Tibial artery (tissue), 4 donors: ENCODE data around the gene PDE4B.
"Not testable (repeated sequence)": the region's sequence is repeated elsewhere in the genome, so short reads cannot be mapped to it uniquely, and the experiment has no call there.

ENCODE experiments used
- DNase-seq, 2 donors: peaks; one replicate each; pipeline ENCODE4 v3.0.0-alpha.2; 2019
- H3K27ac ChIP-seq, 2 donors: fragments of 200-600 bp; sonication (generic) in 1 of 2; 1 replicate in 1 of 2; 2 replicates in 1 of 2; pipeline ENCODE4 v1.5.1; 2018 to 2019; ENCODE audit warnings: mild to moderate bottlenecking in 1 of 2
- H3K27me3 ChIP-seq, 2 donors: fragments of 200-600 bp; sonication (generic) in 1 of 2; one replicate each; pipeline versions ENCODE4 v1.5.1 to v1.6.0; 2016 to 2019
- H3K36me3 ChIP-seq, 3 donors: fragments of 200-600 bp; sonication (generic) in 2 of 3; one replicate each; pipeline ENCODE4 v1.5.1; 2016 to 2019; ENCODE audit warnings: mild to moderate bottlenecking in 2 of 3
- H3K4me1 ChIP-seq, 4 donors: fragments of 200-600 bp; sonication (generic) in 2 of 4; 1 replicate in 3 of 4; 2 replicates in 1 of 4; pipeline ENCODE4 v1.5.1; 2016 to 2019
- H3K4me3 ChIP-seq, 2 donors: fragments of 200-600 bp; sonication (generic) in 1 of 2; 1 replicate in 1 of 2; 2 replicates in 1 of 2; pipeline ENCODE4 v1.5.1; 2018 to 2019; ENCODE audit warnings: mild to moderate bottlenecking in 2 of 2
- H3K9me3 ChIP-seq, 3 donors: fragments of 200-600 bp; sonication (generic) in 1 of 3; one replicate each; pipeline ENCODE4 v1.5.1; 2016 to 2019
- intact Hi-C: fragments of 100-400 bp; cut with DNase I; formaldehyde crosslinking; loops from one replicate; pipeline ENCODE4 v1.15.0; 2023; ENCODE audit warnings: low total_unique reads
- TF ChIP-seq, protein P1 (sequence below), 2 experiments: fragments of 200-600 bp in 1 of 2; fragments of 450-650 bp in 1 of 2; IDR thresholded peaks; one replicate each; pipeline ENCODE4 v1.5.1; 2017 to 2019; ENCODE audit warnings: antibody characterized with exemption in 2 of 2, mild to moderate bottlenecking in 1 of 2, moderate library complexity in 1 of 2

PDE4B gene

DNA sequence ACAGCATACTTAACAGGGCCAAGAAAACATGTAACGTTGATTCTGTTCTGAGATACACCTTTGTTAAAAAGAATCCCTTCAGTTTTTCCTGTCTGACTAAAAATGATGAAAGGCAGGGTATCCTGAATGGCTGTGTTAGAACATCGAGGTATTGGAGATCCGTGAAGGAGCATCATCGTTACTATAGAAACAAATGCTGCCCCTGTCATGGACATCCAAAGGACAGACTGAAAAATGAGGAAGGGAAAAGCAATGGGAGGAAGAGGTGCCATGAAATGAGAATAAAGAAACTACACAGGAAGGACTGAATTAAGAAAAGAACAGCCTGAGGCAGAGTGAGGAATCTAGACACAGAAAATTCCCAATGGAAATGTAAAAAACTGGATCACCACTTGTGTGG is 257.9 kb downstream of the PDE4B start:
- TF ChIP-seq, protein P1, sequence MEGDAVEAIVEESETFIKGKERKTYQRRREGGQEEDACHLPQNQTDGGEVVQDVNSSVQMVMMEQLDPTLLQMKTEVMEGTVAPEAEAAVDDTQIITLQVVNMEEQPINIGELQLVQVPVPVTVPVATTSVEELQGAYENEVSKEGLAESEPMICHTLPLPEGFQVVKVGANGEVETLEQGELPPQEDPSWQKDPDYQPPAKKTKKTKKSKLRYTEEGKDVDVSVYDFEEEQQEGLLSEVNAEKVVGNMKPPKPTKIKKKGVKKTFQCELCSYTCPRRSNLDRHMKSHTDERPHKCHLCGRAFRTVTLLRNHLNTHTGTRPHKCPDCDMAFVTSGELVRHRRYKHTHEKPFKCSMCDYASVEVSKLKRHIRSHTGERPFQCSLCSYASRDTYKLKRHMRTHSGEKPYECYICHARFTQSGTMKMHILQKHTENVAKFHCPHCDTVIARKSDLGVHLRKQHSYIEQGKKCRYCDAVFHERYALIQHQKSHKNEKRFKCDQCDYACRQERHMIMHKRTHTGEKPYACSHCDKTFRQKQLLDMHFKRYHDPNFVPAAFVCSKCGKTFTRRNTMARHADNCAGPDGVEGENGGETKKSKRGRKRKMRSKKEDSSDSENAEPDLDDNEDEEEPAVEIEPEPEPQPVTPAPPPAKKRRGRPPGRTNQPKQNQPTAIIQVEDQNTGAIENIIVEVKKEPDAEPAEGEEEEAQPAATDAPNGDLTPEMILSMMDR (IDR thresholded peaks at IDR 0.05), result no peak
- intact Hi-C loops, result no loop called here
- Histone ChIP-seq H3K27ac (no peak overlapping the region), H3K27me3 (no peaks in the 10 kb centered on the region), H3K4me3 (no peak overlapping the region), H3K9me3 (no peaks in the 10 kb centered on the region), H3K4me1 (no peaks in the 10 kb centered on the region), H3K36me3 (no peaks in the 10 kb centered on the region)
- no peak for DNase-seq

DNA sequence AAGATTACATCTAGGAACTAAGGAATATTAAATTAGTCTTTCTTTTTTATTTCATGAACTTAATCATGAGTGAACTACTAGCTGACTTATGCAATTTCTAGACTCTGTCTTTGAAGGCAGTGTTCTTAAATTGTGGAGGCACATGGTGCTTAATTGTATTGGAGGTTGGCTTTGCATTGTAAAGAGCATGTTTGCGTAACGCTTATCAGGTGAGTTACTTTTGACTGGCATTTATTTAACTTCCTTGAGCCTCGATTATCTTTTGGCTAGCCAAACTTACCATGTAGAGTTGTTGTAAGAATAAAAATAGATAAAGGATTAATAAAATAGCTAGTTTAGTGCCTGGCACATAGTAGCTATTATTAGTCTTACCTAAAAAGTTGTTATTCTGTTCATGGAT is 262.4 kb downstream of the PDE4B start:
- TF ChIP-seq, protein P1 (IDR thresholded peaks at IDR 0.05), result no peak
- Histone ChIP-seq H3K27ac (no peak overlapping the region), H3K4me3 (no peak overlapping the region), H3K36me3 (no peaks in the 10 kb centered on the region), H3K9me3 (no peaks in the 10 kb centered on the region), H3K27me3 (no peaks in the 10 kb centered on the region), H3K4me1 (no peaks in the 10 kb centered on the region)
- intact Hi-C loops, result no loop called here
- DNase-seq, result no peak

DNA sequence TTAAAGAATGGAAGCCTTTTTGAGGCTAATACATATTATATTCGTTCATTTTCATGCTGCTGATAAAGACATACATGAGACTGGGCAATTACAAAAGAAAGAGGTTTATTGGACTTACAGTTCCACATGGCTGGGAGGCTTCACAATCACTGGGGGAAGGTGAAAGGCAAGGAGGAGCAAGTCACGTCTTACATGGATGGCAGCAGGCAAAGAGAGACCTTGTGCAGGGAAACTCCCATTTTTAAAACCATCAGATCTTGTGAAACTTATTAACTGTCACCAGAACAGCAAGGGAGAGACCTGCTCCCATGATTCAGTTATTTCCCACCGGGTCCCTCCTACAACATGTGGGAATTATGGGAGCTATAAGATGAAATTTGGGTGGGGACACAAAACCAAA is 264.8 kb downstream of the PDE4B start:
- H3K27ac ChIP-seq, H3K9me3 ChIP-seq, intact Hi-C loops, H3K27me3 ChIP-seq, H3K4me3 ChIP-seq, H3K36me3 ChIP-seq, DNase-seq, H3K4me1 ChIP-seq: not testable (repeated sequence)

DNA sequence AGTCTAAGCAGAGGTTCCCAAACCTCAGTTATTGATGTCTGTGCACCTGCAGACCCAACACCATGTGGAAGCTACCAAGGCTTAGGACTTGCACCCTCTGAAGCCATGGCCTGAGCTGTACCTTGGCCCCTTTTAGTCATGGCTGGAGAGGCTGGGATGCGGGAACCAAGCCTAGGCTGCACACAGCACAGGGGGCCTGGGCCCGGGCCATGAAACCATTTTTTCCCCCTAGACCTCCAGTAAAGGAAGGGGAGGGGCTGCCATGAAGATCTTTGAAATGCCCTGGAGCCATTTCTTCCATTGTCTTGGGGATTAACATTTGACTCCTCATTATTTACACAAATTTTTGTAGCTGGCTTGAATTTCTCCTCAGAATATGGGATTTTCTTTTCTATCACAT is 265.9 kb downstream of the PDE4B start:
- Histone ChIP-seq H3K36me3 (no peaks in the 10 kb centered on the region), H3K27ac (no peak overlapping the region), H3K4me1 (no peaks in the 10 kb centered on the region), H3K9me3 (no peaks in the 10 kb centered on the region), H3K4me3 (no peak overlapping the region), H3K27me3 (no peaks in the 10 kb centered on the region)
- intact Hi-C loops, result no loop called here
- no peak for DNase-seq
- TF ChIP-seq, protein P1 (IDR thresholded peaks at IDR 0.05), result no peak

DNA sequence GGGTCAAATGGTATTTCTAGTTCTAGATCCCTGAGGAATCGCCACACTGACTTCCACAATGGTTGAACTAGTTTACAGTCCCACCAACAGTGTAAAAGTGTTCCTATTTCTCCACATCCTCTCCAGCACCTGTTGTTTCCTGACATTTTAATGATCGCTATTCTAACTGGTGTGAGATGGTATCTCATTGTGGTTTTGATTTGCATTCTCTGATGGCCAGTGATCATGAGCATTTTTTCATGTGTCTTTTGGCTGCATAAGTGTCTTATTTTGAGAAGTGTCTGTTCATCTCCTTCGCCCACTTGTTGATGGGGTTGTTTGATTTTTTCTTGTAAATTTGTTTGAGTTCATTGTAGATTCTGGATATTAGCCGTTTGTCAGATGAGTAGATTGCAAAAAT is 274.5 kb downstream of the PDE4B start:
- H3K9me3 ChIP-seq, DNase-seq, intact Hi-C loops: not testable (repeated sequence)

DNA sequence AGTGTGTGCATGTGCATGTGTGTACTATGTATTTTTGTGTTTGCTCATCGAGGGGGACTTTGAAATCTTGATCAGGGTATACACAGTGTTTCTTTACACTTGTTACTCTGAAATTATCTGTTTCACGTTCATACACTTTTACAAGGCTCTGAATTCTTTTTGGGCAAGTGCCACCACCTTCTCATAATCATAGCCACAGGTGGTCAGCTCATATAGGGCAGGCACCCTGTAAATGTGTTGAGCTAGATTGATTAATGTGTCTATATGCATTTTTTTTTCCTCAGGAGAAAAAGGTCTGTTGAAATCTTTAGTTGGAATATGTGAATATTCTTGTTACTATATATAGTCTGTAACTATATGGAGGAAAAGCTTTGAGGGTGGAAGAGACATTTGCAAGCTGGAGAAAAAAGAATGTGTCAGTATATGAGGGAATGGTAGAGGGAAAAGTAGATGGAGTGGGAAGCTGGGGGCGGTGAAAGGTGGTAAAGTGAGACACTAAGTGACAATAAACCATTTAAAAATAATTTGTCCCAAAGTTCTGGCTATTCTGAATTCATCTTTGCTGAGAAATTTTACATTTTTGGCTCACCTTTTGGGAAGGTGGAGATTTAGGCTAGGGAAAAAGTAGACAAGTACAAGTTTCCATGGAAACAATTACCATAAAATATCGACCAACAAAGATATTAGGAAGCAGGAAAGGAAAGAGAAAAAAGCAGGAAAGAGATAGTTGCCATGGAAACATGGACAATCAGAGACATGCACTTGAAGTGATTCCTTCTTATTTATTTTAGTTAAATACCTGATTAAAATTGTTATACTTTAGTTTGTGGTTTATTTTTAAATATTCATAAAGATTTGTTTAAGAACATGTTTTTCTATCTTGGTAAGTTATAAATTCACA is 277.5 kb downstream of the PDE4B start:
- no peak for DNase-seq
- TF ChIP-seq, protein P1 (IDR thresholded peaks at IDR 0.05), result no peak
- intact Hi-C loops, result no loop called here
- no peaks in the 10 kb centered on the region for H3K4me1 ChIP-seq
- H3K4me3 ChIP-seq, result no peak overlapping the region
- no peak overlapping the region for H3K27ac ChIP-seq
- H3K9me3 ChIP-seq, result no peaks in the 10 kb centered on the region
- no peaks in the 10 kb centered on the region for H3K27me3 ChIP-seq
- H3K36me3 ChIP-seq, result no peaks in the 10 kb centered on the region

More for the DNA sequence above, 274.5 kb downstream of the PDE4B start:
- not testable (repeated sequence) for H3K36me3 ChIP-seq, H3K27me3 ChIP-seq, H3K4me1 ChIP-seq, H3K27ac ChIP-seq, H3K4me3 ChIP-seq
